NCI-H524 (cell line): ENCODE measurements around the gene SLC2A6.
"Not testable (repeated sequence)": the region's sequence is repeated elsewhere in the genome, so short reads cannot be mapped to it uniquely, and the experiment has no call there.

ENCODE experiments used
- DNase-seq, 2 experiments: peaks; one replicate each; lab custom pipeline; 2025; lab: John Stamatoyannopoulos, UW

The SLC2A6 gene

DNA sequence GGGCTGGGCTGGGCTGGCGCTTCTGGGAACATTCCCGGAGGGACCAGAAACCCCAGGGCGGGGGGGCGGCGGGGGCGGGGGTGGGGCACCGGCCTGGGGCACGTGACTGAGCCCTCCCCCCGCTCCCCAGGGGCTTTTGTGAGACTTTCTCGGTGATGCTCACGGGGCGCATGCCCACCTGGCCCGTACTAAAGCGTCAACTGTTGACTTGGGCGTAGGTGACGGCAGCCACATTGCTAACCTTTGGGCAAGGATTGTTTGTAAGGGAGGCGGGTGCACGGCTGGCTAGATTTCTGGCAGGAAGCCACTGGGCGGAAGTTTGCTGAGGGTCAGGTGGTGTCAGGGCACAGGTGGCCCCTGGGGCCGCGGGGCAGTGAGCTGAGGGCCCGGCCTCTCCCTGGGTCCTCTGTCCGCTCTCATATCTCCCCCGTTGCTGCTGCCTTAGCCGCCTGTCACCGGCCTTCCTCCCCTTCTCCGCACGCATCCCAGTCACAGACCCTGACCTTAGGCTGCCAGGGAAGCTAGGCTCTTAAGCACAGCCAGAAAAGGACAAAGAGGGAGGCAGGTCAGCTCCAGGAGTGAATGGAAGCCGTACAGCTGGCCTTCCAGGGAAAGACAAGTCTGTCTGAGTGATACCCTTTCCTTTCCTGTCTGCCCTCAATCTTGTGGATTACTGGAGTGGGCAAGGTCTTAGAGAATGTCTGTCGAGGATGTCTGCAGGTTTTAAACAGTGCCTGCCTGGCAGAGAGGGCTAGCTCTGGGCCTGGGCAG lies 18.3 kb downstream of the SLC2A6 start:
- DNase-seq, result peak; percentile 64 to 78

DNA sequence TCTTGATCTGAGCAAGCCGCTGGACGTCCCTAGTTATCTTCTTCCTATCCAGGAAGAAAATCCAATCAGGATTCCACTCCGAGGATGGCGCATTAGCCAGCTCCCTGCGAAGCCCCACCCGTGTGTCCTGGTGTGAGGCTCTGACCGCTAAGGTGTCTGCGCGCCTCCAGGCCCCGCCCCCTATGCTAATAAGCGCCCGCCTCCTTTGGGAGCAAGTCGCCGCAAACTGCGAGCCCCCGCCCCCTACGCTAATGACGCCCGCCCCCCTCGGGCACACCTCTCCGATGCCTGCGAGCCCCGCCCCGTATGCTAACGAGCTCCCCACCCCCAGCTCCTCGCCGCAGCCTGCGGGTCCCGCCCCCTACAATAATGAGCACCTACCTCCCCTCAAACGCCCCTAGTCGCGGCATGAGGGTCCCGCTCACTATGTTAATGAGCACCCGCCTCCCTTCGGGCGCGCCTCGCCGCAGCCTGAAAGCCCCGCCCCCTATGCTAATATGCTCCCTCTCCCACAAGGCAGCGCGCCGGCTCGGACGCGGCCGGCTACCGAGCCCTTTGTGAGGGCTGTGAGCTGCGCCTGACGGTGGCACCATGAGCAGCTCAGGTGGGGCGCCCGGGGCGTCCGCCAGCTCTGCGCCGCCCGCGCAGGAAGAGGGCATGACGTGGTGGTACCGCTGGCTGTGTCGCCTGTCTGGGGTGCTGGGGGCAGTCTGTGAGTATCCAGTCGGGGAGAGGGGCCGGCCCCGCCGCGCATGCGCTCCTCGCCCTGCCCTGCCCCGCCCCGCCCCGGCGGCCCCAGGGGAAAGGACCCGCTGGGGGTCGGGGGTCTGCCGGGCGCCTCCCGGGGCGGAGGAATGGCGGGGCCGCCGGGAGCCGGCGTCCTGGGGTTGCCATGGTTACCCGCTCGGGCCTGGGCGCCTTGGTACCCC lies 19.2 kb downstream of the SLC2A6 start, which contains the start of gene CACFD1:
CACFD1 (plus strand) TSS at position 503 of the 929 bp plus-strand sequence; CDS start at position 592, 89 bp downstream.
- DNase-seq, result peak; percentile 98 to 100

DNA sequence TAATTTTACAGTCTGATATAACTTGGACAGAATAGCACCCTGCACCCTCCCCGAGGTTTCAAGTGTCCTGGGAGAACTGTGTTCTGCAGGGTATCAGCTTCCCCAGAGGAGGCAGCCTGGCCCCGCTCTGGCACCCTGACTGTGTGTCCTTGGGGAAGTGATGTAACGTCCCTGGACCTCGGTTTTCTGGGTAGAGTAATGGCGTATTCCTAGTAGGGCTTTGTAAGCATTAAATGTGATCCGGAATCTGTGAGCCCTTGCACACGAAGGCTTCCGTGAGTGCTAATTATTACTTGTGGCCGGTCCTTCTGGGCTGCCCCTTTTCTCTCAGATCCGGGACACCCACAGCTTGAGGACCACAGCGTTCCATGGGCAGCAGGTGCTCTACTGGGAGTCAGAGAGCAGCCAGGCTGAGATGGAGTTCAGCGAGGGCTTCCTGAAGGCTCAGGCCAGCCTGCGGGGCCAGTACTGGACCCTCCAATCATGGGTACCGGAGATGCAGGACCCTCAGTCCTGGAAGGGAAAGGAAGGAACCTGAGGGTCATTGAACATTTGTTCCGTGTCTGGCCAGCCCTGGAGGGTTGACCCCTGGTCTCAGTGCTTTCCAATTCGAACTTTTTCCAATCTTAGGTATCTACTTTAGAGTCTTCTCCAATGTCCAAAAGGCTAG lies 20.1 kb downstream of the SLC2A6 start:
- no peak for DNase-seq

DNA sequence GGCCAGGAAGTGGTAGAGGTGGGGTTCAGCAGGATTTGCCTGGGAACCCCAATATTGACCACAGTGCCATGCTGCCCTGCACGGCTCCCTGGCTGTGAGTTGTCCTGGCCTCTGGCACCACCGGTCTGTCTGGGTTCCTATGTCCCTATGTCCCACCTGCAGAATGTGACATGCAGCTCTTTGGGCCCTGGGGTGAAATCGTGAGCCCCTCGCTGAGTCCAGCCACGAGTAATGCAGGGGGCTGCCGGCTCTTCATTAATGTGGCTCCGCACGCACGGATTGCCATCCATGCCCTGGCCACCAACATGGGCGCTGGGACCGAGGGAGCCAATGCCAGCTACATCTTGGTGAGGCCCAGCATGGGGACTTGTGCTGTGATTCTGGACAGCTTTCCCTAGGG lies 21.2 kb downstream of the SLC2A6 start:
- no peak for DNase-seq

DNA sequence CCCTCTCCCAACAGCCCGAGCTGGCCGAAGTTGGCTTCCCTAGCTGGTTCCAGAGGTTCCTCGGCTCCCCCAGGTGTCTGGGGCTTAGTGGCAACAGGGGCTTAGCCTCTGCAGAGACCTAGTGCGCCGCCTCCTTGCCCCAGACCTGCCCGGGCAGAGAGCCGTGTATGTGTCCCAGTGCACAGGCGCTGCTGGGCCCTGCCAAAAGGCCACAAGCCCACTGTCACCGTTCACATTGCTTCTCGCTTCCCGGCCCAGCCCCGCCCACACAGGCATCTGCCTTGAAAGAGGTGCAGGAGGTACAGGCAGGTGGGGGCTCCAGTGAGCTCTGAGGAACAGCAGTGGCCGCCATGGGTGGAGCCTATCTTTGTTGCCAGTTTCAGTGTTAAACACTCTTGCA lies 21.7 kb downstream of the SLC2A6 start:
- DNase-seq, result no peak

DNA sequence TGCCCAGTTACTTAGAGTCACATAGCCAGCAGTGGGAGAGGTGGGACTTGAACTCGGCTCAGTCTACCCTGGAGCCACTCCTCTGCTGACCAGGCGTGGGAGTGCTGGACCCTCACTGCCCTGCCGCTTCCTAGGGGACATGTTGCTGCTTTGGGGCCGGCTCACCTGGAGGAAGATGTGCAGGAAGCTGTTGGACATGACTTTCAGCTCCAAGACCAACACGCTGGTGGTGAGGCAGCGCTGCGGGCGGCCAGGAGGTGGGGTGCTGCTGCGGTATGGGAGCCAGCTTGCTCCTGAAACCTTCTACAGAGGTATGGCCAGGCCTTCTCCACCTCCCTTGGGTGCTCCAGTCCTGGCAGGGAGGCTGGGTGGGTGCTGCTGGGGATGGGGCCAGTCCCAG lies 22.5 kb downstream of the SLC2A6 start:
- no peak for DNase-seq

DNA sequence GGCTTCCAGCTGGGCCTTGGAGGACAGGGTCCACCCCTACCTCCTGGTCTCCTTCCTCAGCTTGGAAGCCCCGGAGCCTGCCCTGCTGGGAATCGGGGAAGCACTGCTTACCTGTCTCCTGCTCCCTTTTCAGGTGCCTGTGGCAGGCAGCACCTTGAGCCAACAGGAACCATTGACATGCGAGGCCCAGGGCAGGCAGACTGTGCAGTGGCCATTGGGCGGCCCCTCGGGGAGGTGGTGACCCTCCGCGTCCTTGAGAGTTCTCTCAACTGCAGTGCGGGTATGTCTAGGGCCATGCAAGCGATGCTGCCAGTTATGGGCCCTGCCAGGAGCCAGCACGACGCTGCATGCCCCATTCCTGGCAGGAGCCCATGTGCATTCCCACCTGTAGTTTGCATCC lies 23.0 kb downstream of the SLC2A6 start:
- no peak for DNase-seq

DNA sequence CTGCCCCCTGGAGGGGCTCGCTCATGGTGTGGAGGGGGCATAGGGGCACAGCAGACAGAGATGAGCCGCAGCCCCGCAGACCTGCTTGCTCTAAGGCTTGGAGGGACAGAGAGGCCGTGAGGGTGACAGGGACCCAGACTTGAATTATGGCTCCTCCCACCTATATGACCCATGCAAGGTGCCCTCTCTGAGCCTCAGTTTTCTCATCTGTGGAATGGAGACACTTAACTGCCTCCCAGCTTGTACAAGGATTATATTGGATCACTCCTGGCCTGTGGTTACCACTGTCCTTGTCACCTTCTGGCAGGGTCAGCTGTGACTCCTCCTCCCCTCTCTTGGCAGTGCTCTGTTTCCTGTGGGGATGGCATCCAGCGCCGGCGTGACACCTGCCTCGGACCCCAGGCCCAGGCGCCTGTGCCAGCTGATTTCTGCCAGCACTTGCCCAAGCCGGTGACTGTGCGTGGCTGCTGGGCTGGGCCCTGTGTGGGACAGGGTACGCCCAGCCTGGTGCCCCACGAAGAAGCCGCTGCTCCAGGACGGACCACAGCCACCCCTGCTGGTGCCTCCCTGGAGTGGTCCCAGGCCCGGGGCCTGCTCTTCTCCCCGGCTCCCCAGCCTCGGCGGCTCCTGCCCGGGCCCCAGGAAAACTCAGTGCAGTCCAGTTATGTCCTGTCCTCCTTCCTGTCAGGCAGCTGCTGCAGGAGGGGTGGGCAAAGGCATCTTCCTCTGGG lies 23.8 kb downstream of the SLC2A6 start:
- DNase-seq, result no peak

DNA sequence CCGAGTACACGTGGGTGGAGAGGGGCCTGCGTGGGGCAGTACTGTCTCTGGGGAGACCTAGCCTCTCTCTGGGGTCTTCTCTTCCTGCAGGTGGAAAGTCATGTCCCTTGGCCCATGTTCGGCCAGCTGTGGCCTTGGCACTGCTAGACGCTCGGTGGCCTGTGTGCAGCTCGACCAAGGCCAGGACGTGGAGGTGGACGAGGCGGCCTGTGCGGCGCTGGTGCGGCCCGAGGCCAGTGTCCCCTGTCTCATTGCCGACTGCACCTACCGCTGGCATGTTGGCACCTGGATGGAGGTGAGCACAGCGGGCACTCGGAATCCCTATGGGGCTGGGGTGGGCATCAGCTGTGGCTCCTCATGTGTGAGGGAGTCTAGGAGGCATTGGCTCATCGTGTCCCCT lies 24.6 kb downstream of the SLC2A6 start:
- no peak for DNase-seq

DNA sequence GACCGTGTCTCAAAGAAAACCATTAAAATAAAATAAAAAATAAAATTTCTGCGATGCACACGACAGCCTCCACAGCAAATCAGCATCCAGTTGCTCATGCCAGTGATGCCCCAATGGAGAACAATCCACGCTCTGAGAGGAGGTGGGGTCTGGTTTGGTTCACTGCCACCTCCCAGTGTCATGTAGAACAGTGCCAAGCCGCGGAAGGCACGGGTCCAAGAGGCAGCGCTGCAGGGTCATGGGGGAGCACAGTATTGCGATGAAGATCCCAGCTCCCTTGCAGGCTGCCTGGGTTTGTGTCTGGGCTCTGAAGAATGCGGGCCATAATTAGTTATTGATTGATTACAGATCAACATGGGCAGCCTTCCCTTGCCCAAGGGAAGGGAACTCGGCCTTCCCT lies 25.2 kb downstream of the SLC2A6 start:
- DNase-seq, result no peak

DNA sequence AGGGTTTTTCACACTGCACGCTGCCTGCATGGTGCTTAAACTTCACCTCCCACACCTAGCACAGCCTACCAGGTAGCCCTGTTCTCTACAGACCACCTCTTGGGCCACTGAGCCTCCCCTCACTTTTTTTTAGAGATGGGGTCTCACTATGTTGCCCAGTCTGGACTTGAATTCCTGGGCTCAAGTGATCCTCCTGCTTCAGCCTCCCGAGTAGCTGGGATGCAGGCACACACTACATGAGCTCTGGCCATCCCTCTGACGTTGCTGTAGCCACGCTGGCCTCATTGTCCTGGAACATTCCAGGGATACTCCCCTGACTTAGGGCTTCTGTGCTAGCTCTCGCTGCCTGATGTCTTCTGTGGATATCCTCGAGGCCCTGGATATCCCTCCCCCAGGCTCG lies 26.3 kb downstream of the SLC2A6 start:
- DNase-seq, result no peak

DNA sequence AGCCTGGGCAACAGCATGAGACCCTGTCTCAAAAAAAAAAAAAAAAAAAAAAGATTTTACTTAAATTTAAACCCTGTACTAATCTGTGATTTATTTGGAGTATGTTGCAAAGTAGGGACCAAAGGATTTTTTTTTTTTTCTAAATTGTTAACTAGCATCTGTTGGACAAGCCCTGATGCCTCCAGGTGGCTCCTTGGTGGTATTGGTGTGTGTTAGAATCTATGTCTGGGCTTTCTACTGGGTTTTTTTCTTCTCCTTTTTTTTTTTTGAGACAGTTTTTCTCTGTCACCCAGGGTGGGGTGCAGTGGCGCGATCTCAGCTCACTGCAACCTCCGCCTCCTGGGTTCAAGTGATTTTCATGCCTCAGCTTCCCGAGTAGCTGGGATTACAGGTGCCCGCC lies 27.0 kb downstream of the SLC2A6 start:
- not testable (repeated sequence) for DNase-seq

DNA sequence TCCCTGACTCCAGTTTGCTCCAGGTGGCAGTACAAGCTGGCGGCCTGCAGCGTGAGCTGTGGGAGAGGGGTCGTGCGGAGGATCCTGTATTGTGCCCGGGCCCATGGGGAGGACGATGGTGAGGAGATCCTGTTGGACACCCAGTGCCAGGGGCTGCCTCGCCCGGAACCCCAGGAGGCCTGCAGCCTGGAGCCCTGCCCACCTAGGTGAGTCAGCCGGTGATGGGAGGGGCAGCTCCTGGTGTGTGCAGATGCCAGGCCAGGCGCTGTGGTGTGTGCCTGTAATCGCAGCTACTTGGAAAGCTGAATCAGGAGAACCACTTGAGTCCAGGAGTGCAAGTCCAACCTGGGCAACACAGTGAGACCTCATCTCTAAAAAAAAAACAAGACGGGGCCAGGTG lies 29.1 kb downstream of the SLC2A6 start:
- DNase-seq, result no peak

DNA sequence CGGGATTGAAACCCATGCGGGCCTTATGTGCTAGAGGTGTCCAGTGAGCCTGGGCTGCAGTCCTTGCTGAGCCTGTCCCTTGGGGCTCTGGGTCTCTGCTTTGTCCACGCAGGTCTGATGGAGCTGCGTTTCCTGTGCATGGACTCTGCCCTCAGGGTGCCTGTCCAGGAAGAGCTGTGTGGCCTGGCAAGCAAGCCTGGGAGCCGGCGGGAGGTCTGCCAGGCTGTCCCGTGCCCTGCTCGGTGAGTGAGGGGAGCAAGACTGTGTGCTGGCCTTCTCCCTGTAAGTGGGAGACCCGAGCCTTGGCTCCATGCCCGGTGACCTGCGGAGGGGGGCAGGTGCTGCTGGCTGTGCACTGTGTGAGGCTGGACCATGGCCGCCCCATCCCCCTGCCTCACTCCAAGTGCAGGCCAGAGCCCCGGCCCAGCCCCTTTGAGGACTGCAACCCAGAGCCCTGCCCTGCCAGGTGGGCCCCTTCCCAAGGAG lies 30.4 kb downstream of the SLC2A6 start:
- no peak for DNase-seq

DNA sequence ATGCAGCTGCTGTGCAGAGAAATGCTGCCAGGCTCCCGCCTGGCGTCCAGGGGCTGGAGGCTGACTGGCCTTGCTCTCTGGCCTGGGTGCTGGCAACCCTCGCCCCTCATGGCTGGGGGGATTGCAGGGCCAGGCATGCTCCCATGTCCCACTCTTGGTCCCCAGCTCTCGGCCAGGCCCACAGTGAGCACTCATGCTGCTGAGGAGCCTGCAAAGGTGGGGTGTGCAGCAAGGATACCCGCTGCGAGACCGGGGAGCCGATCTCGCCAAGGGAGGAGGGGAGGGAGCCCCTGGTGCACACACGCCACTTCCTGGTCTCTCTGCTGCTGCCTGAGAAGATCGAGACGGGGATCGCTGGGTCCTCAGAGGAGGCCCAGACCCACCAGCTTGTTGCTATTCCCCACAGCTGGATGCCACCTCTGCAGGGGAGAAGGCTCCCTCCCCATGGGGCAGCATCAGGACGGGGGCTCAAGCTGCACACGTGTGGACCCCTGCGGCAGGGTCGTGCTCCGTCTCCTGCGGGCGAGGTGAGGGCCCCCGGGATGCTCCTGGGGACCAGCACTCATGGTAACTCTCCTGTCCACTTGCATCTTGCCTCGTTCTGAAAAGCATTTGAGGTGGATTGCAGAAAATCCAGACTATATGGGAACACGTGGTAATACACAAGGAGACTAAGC lies 33.5 kb downstream of the SLC2A6 start:
- DNase-seq, result no peak

DNA sequence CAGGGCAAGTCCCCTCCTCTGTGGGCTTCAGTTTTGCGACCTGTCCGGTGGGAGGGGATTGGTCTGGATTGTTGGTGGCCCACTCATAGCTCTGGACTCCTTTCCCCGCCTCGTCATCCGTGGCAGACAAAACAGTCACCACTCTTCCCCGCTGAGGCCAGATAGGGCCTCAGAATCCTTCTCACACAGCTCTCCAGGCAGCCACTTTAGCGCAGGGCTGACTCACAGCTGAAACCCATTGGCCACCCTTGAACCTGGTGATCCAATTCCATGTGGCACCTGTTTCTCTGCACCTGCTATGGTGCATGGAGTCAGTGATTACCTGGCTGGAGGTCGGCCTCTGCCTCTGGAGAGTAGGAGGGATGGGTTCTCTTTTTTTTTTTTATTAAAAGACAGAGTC lies 34.9 kb downstream of the SLC2A6 start:
- DNase-seq, result no peak

DNA sequence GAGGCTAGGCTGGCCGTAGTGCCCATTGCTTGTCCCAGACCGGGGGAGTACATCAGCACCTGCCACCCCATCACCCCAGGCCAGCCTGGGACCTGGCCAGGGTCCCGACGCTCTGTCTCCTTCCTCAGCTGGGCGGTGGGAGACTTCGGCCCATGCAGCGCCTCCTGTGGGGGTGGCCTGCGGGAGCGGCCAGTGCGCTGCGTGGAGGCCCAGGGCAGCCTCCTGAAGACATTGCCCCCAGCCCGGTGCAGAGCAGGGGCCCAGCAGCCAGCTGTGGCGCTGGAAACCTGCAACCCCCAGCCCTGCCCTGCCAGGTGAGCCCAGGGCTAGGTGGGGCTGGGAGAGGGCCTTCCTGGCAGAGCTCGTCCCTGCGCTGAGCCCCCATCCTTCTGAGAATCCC lies 35.7 kb downstream of the SLC2A6 start:
- DNase-seq, result no peak

DNA sequence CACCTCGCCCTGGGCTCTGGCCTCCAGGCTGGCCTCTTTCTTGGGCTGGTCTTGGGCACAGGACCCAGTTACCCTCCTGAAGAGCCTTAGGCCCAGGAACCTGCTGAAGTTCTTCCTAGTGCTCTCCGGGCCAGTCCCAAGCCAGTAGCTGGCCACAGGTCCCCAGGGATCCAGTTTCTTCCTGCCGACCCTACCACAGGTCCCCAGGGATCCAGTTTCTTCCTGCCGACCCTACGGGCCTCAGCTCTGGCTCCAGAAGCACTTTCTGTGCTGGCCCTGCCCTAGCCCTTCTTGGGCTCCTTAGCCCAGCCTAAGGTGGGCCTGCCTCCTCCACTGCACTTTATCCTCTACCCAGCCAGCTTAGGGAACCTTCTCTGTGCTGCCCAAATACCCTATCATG lies 37.3 kb downstream of the SLC2A6 start:
- no peak for DNase-seq

DNA sequence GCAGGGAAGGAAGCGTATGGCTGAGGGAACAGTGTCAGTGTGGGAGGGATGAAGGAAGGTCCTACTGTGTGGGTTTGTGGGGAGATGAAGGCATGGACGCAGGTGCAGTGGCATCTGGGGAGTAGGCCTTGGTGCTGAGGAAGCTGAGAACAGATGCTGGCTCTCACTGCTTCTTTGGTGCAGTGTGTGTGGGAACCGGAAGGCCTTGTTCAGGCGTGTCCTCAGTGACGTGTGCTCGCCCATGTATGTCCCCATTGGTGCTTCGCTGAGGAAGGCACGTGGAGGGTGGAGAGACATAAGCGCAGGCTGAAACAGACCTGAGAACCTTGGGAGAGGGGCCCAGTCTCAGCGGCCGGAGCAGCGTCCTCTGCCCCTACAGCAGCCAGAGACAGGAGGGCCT lies 38.0 kb downstream of the SLC2A6 start:
- no peak for DNase-seq

DNA sequence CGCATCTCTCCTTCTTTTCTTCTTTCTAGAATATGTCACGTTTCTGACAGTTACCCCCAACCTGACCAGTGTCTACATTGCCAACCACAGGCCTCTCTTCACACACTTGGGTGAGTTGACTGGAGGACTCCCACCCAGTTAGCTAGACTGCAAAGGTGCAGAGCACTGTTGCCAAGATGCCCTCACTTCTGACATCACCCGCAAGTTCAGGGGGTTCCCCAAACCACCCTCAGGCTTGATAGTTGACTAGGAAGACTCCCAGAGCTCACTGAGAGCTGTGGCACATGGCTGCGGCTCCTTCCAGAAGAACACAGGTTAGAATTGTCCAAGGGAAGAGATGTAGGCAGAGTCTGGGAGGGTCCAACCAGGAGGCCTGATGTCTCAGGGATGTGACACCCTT lies 39.6 kb downstream of the SLC2A6 start:
- DNase-seq, result no peak
